LoVo (cell line): ENCODE measurements around the gene IL17RB.

ENCODE experiments used
- DNase-seq: peaks from one replicate; pipeline ENCODE4 v3.0.0-alpha.2; 2016; ENCODE audit warnings: low spot score

The IL17RB gene

DNA sequence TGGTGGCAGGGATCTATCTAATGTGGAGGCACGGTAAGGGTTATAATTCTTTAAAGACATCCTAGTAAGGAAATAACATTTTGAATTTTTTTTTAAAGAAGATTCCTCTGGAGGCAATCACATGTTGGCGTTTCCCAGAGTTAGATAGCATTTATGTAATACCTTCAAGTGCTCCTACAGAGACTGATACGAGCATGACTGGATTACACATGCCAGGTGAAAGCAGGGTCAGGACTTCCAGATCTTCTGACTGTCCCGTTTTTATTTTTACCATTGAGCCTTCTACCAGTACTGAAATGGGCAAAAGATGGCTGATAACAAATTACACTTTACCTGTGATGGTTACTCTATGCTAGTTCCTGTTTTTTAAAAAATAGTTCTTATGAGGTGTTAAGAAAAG, 13.8 kb downstream of the IL17RB start:
- DNase-seq, result no peak

GRCh38 chr3:53862241-53862640, 15.9 kb downstream of the IL17RB start:
- DNase-seq, result no peak

DNA sequence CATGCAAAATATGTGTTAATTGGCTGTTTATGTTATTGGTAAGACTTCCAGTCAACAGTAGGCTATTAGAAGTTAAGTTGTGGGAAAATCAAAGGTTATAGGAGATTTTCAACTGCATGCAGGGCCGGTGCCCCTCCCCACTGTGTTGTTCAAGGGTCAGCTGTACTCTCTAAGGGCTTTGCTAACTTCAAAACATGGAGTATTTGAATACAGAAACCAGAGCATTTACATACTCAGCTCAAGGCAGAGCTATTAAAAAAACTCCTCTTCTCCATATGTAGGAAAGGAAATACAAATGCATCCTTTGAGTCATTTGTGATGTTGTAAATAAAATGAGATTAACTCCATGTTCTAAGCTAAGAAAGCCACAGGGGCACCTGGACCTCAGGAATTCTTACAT, 16.8 kb downstream of the IL17RB start:
- DNase-seq, result no peak

- no peak for DNase-seq
Measured at GRCh38 chr3:53865732-53866499, 19.5 kb downstream of the IL17RB start.

GRCh38 chr3:53880396-53881345, 34.3 kb downstream of the IL17RB start:
- no peak for DNase-seq

DNA sequence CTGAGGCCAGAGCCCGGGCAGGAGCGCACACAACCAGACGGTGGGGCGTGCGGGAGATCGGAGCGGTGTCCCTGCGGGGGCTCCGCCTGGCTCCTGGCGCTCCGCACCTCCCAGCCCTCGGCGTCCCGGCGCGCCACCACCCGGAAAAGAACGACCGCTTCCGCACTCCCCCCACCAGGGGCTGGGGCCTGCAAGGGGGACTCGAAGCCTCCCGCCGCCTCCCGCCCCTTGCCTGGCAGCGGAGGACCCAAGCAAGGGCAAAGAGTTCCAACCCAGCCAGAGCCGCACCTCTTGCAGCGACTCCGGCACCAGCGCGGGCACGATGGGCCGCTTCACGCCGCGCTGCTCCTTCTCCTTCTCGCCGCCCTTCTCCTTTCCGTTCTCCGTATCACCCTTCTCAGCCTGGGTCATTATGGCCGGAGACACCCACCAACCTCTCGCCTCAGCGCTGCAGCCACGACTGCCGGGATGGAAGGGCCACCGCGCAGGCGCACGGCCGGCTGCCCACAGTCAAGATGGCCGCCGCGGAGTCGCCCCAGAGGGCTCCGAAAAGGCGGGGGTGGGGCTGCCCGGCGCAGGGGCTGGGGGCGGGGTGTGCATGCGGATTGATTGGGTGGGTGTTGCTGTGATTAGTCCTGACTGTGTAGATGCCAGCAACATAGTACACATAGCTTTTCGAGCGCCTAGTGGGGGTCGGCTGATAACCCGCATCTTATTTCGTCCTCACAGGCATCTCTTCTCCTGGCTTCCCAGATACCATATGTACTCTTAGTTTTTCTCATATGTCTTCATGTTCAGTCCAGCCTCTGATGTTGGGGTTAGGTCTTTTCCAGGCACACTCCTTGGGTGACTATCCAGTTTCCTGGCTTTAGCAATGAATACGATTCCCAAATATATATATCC, 35.6 kb downstream of the IL17RB start, which contains the start of gene ACTR8:
TSS of gene ACTR8 (minus strand) at position 462 of the 903 bp plus-strand sequence. CDS start at position 411, 51 bp downstream.
- peak; percentile 84 for DNase-seq

DNA sequence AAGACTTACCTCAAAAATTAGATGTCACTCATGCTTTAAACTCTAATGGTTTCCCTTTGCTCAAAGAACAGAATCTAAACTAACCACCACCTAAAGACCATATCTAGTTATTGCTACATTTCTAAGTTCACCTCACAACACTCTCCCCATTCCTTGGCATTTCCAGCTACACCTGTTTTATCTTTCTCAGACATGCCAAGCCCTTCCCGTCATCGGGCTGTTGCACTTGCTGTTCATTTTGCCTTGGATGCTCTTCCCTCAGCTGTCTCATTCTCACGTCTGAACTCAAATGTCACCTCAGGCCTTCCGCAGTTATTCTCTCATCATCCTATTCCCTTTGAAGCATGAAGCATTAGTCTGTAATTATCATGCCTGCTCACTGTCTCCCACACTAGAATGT, 36.6 kb downstream of the IL17RB start:
- DNase-seq, result no peak

DNA sequence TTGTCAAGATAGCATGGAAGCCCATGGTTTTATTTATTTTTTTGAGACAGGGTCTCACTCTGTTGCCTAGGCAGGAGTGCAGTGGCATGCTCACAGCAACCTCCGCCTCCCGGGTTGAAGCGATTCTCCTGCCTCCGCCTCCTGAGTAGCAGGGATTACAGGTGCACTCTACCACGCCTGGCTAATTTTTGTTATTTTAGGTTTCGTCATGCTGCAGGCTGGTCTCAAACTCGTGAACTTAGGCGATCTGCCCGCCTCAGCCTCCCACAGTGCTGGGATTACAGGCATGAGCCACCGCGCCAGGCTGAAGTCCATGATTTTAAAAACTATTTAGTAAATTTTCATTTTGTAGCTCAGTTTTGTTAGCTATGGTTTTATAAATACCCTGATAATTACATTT, 38.3 kb downstream of the IL17RB start:
- no peak for DNase-seq

- no peak for DNase-seq
Measured at GRCh38 chr3:53885239-53885638, 38.9 kb downstream of the IL17RB start.

DNA sequence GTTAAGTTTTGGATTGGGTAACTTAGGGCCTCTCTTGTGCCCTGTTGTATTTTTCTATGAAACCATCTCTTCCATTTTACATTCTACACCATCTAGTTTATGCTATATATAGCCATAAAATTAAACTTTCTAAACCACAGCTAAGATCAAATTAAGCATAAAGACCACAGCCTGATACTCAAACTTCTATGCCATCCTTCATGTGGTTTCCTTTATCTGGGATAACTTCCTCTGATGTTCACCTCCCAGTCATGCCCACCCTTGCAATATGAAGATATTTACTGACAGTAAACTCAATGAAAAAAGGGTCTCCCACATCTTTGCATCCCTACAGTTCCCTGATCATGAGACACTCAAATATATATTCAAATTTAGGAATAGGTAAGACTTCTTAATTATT, 41.1 kb downstream of the IL17RB start:
- DNase-seq, result no peak

DNA sequence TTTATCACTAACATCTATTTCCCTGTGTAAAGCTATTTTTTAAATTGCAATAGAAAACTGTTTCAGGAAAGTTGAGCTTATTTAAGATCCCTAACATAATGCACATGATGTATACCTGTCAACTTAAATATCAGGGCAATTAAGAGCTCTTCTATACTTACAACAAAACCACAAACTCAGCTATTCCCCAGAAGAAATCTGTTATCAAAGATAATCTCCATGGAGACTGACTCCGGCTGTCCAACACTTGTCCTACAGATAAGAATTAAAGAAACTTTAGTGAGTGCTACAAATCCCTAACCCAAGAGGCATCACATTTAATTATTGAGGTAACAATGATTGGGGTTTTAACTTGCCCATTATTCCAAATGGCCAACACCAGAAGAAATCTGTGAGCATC, 41.9 kb downstream of the IL17RB start:
- no peak for DNase-seq

- peak; percentile 42 for DNase-seq
Measured at GRCh38 chr3:53890726-53891475, 44.5 kb downstream of the IL17RB start.

GRCh38 chr3:53891497-53892285, 45.3 kb downstream of the IL17RB start, which contains the start of gene SELENOK:
Gene SELENOK, minus strand, starts transcription at chr3:53891859.
- DNase-seq, result peak; percentile 98

GRCh38 chr3:53892286-53892637, 45.9 kb downstream of the IL17RB start:
- DNase-seq, result no peak

GRCh38 chr3:53899750-53900149, 53.4 kb downstream of the IL17RB start:
- no peak for DNase-seq

- no peak for DNase-seq
Measured at GRCh38 chr3:53900666-53901331, 54.4 kb downstream of the IL17RB start.

DNA sequence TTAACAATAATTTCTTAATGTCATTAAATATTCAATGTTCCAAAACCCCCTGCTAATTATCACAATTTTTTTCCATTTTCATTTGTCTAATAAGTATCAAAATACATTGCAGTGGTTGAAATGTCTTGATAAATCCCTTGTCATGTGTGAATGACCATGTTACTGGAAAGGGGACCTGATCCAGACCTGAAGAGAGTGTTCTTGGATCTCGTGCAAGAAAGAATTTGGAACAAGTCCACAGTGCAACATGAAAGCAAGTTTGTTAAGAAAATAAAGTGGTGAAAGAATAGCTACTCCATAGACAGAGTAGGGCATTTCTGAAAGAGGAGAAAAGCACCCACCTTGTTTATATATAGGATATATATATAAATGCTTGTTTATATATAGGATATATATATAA, 55.7 kb downstream of the IL17RB start:
- no peak for DNase-seq

- no peak for DNase-seq
Measured at GRCh38 chr3:53902711-53903110, 56.3 kb downstream of the IL17RB start.

- DNase-seq, result no peak
Measured at GRCh38 chr3:53913401-53913800, 67.0 kb downstream of the IL17RB start.
